Kidney capillary endothelial cell (primary cell): ENCODE measurements around the gene GJA3.

Source experiments
- DNase-seq: peaks from one replicate; pipeline ENCODE4 v3.0.0-alpha.2; 2018; ENCODE audit warnings: low spot score

Gene GJA3

GRCh38 chr13:20150561-20150960 is 10.3 kb downstream of the GJA3 start:
- DNase-seq: no peak

- no peak for DNase-seq
Observed at GRCh38 chr13:20149762-20150161, 11.1 kb downstream of the GJA3 start.

DNA sequence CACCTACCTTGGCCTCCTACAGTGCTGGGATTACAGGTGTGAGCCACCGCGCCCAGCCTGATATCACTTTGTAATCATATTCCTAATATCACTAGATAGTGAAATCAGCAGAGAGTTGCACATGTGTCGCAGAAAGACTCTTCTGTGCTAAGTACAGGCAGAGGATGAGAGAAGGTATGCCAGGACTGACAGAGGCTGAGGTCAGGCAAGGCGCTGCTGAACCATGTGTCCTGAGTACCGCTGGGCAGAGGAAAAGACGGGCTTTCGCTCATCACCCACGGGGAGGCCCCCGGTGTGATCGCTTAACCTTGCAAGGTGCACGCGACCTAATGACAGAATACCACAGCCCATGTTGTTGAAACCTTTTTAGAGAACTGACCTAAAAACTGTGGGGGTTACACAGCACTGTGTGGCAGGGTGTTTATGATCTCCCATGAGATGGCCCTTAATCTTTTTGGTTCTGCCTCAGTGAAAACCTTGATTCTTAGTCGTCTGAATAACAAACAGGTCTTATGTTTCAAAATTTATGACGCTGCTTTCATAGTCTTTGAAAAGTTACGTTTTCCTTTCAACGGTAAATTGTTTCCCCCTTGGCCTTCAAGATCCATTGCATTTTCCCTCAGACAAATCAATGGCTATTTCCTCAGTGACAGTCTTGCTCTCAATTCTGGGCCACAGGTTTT is 12.2 kb downstream of the GJA3 start:
- no peak for DNase-seq

- DNase-seq: no peak
Observed at GRCh38 chr13:20146381-20146780, 14.5 kb downstream of the GJA3 start.

- DNase-seq: no peak
Observed at GRCh38 chr13:20145521-20145920, 15.3 kb downstream of the GJA3 start.

DNA sequence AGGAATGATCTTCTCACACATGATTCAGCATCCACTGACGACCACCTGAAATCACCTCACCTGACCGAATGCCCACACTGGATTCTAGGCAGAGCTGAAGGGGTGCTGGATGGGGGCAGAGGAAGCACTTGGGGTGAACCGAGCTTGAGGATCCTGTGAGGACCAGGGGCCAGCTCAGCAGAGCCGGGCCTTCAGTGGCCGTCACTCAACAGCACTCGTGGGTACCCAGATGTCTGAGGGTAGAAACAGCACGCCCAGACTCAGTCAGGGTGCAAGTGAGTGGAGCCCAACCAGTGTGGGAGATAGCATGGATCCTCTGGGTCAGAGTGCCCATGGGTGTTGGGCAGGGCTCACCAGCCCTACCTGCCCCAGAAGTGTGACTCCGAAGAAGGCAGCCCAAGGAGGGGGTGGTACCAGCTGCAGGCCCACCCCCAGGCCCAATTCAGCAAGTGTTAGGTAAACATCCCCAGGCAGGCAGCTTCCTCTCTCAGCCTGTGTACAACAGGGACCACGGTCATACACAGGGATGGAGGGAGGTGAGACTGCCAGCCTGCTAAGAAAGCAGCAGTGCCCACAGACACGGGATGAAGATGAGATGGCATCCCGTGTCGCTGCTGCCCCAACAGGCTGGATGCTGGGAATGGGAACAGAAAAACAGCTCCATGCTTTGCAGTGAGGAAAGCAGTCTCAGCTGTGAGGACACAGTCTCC is 16.6 kb downstream of the GJA3 start:
- no peak for DNase-seq

GRCh38 chr13:20142927-20143480 is 17.8 kb downstream of the GJA3 start:
- no peak for DNase-seq

GRCh38 chr13:20142023-20142926 is 18.6 kb downstream of the GJA3 start:
- DNase-seq: no peak

DNA sequence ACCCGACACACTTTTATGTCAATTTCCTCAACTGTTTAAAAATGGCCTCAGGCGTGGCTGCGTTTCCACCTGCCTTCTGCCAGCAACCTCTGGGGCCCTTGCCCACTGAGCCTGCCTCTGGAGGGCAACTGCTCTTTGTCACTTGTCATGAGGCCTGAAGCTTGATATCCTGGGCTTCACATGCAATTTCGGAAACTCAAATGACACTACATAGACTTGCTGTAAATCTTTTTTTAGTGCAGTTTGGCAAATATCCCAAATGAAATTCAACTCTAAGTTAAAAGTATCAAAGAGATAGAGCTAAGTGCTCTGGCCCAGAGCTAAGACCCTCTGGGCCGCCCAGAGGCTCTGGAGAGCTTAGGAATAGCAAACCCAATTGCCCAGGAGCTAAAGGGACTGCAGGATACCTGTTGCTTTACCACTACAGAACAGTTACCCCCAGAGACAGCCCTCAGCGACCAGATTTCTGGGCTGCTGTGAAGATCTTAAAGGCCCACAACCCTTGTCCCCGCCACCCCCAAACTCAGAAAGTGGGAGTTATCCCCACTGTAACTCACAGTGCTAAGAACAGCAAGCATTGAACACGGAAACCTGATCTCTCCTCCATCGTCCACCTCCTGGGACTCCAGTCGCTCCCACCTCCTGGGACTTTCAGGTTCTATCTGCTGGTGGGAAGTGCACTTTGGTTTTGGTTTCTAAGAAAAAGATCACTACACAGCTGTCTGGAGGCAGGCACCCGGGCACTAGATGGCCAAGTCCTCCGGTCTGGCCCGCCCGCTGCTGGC is 19.4 kb downstream of the GJA3 start:
- DNase-seq: no peak

DNA sequence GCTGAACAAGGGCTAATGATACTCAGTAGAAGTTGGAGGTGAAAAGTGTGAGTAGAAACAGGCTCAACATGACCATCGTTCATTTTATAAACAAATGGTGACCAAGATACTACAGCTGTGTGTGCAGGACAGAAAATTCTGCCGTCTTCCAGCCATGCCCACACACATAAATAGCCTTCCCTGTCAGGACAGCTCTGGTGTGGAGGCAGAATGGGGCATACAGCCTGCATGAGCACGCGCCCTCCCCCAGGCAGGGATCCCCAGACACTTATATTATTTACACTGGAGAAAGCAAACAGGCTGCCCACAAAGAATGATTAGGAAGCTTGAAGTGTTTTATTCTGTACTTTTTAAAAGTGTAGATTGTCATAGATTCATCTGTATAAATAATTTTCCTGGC is 20.4 kb downstream of the GJA3 start:
- no peak for DNase-seq

DNA sequence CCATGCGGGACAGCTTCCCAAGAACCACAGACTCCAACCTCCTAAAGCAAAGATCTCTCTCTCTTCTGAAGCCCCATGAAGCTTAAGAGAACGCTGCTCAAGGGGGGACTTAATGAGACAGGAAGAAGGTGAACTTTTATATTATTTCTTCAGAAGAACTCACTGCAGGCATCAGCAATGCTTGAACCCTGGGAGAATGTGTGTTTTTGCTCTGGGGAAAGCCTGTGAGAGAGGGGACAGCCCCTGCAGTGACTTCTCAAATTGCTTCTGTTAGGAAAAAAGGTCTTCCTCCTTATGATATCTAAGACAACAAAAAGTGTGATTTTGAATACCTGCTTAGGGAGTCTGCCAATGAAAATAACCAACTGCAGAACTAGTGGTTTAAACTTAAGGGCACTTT is 23.0 kb downstream of the GJA3 start:
- DNase-seq: no peak

DNA sequence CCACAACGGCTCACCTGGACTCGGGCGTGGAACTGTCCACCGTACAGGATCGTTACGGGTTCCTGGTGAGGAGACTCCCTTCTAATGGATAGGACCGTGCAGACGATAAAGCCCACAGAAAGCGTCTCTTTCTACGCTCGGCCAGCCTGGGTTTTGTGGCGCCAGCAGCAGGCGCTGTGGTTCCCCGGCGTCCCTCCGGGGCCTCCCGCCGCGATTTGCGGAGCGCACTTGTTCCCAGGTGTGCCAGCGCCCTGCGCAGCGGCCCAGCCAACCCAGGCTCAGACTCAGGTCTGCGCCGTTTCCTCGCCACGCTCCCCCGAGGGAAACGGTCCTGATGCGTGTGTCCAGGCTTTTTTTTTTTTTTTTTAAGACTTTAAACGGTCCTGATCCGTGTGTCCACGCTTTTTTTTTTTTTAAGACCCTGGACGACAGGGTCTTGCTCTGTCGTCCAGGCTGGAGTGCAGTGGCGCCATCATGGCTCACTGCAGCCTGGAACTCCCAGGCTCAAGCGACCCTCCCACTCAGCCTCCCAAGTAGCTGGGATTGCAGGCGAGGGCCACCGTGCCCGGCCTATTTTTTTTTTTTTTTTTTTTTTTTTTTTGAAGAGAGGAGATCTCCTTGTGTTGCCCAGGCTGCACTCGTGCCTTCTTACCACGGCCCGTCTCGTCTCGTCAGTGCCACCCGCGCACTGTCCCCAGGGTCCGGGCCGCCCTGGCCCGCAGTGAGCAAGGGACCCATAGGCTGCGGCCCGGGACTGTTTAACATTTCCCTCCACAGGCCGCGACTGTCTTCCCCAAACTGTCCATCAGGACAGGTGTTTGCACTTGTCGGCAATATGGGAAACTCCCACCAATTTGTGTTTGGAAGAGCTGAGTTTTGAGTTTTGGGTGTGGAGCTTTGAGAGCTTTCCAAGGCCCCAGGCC is 23.8 kb downstream of the GJA3 start:
- no peak for DNase-seq

- no peak for DNase-seq
Observed at GRCh38 chr13:20134732-20135131, 26.1 kb downstream of the GJA3 start.

DNA sequence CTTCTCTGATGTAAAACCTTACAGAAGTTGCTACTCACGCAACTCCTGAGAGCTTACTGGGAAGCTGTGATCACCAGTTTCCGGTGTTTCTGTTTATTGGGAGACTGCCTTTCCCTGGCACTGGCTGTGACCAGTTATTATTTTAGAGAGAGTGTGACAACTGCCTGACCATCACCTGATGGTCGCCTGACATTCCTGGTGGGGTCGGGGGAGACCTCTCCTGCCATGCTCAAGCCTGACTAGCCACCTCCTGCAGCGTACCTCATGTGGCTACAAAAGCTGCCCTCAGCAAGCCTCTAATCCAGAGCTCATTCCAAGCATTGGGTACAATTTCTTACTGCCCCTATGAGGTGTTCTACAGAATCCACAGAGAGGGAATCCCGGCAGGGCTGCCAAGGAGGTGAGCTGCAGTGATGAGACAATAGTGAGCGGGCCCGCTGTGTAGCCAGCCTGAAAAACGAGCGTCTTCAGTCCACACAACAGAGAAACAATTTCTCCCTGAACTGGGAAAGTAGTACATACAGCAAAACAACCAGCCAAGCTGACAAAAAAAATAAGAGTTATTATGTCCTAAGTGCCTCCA is 28.7 kb downstream of the GJA3 start:
- no peak for DNase-seq

GRCh38 chr13:20131057-20131832 is 29.6 kb downstream of the GJA3 start:
- DNase-seq: no peak

GRCh38 chr13:20130652-20131051 is 30.2 kb downstream of the GJA3 start:
- DNase-seq: no peak

DNA sequence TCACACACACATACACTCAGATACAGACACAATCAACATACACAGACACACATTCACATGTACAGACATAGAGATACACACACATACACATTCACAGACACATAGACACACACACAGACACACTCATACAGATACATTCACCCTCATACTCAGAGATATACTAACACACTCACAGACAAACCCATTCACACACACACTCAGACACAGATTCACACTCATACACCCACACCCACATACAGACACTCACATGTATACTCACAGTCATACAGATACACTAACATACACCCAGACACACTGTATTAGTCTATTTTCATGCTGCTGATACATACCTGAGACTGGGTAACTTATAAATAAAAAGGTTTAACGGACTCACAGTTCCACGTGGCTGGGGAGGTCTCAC is 30.8 kb downstream of the GJA3 start:
- DNase-seq: no peak

DNA sequence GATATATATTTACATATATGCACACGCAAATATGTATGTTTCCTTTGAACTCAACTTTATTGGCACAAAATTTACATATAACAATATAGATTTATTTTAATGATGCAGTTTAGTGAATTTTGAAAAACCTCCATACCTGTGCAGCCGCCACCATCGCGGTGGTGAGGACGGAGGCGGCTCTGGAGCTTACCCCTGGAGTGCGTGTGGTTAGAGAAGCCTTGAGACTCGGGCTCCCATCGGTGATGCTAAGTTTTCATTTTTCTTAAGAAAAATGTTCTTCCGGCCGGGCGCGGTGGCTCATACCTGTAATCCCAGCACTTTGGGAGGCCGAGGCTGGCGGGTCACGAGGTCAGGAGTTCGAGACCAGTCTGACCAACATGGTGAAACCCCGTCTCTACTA is 31.8 kb downstream of the GJA3 start:
- no peak for DNase-seq

DNA sequence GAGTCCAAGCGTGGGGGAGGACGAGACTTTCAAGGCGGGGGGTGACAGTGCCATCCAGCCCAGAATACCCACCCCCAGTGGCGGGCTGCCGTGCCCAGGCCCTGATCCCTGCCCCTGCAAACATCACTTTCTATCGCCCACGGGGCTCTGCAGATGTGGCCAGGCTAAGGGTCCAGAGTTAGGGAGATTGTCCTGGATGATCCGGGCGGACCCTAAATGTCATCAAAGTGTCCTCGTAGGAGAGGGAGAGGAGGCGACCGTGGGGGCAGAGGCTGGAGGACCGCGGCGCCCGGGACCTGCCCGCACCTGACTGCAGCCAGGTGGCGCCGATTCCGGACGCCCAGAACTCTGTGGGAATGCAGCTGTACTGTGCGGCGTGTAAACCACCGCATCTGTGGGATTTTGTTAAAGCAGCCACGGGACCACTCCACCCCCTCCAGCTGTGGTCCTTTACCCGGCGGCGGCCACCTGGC is 32.4 kb downstream of the GJA3 start:
- DNase-seq: no peak
